ENCODE measurements around the gene EXTL1.

DNA sequence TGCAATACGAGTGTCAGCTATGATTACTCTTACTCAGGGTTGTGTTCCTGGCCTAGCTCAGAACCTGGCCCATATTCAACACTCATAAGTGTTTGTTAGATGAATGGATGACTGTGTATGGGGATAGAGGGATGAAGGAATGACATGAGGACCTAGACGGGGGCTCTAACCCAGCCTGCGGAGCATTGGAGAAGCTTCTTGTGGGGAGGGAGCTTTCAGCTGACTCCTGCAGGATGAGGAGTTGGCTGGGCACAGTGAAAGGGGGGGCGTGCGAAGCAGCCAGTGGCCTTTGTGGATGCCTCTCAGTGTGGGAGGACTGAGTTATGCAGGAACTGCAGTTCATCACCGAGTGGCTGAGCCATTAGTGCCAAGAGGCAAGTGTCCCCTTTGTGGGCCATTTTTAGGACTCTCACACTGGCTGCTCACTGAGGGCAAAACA, 1.2 kb upstream of the EXTL1 start:
- TF ChIP-seq, protein P1, sequence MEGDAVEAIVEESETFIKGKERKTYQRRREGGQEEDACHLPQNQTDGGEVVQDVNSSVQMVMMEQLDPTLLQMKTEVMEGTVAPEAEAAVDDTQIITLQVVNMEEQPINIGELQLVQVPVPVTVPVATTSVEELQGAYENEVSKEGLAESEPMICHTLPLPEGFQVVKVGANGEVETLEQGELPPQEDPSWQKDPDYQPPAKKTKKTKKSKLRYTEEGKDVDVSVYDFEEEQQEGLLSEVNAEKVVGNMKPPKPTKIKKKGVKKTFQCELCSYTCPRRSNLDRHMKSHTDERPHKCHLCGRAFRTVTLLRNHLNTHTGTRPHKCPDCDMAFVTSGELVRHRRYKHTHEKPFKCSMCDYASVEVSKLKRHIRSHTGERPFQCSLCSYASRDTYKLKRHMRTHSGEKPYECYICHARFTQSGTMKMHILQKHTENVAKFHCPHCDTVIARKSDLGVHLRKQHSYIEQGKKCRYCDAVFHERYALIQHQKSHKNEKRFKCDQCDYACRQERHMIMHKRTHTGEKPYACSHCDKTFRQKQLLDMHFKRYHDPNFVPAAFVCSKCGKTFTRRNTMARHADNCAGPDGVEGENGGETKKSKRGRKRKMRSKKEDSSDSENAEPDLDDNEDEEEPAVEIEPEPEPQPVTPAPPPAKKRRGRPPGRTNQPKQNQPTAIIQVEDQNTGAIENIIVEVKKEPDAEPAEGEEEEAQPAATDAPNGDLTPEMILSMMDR (IDR thresholded peaks at IDR 0.05): no peak
- no peak for TF ChIP-seq POLR2A (IDR thresholded peaks at IDR 0.05)

All from vagina (tissue), 2 donors.